Measurements from ENCODE around the gene ELP4.
"Not testable (repeated sequence)": the region's sequence is repeated elsewhere in the genome, so short reads cannot be mapped to it uniquely, and the experiment has no call there.

The ELP4 gene

GRCh38 chr11:31712851-31713250 lies 203.3 kb downstream of the ELP4 start:
- DNase-seq = no peak

- no peak for DNase-seq
These were observed 205.3 kb downstream of the ELP4 start for GRCh38 chr11:31714840-31715239.

- DNase-seq = no peak
These were observed 210.7 kb downstream of the ELP4 start for GRCh38 chr11:31720225-31720624.

- DNase-seq = no peak
These were observed 211.3 kb downstream of the ELP4 start for GRCh38 chr11:31720671-31721365.

GRCh38 chr11:31722754-31723153 lies 213.2 kb downstream of the ELP4 start:
- no peak for DNase-seq

GRCh38 chr11:31725176-31725575 lies 215.6 kb downstream of the ELP4 start:
- DNase-seq = no peak

- DNase-seq = no peak
These were observed 218.9 kb downstream of the ELP4 start for GRCh38 chr11:31728432-31728831.

GRCh38 chr11:31740131-31740530 lies 230.6 kb downstream of the ELP4 start:
- no peak for DNase-seq

GRCh38 chr11:31740731-31741368 lies 231.3 kb downstream of the ELP4 start:
- DNase-seq = not testable (repeated sequence)

GRCh38 chr11:31747581-31747980 lies 238.0 kb downstream of the ELP4 start:
- no peak for DNase-seq

- no peak for DNase-seq
These were observed 247.8 kb downstream of the ELP4 start for GRCh38 chr11:31757260-31757835.

- no peak for DNase-seq
These were observed 252.1 kb downstream of the ELP4 start for GRCh38 chr11:31761636-31762035.

- DNase-seq = no peak
These were observed 253.7 kb downstream of the ELP4 start for GRCh38 chr11:31763296-31763695.

- no peak for DNase-seq
These were observed 254.7 kb downstream of the ELP4 start for GRCh38 chr11:31764261-31764660.

GRCh38 chr11:31764766-31765165 lies 255.2 kb downstream of the ELP4 start:
- DNase-seq = no peak

GRCh38 chr11:31767066-31767465 lies 257.5 kb downstream of the ELP4 start:
- no peak for DNase-seq

GRCh38 chr11:31767685-31768084 lies 258.1 kb downstream of the ELP4 start:
- no peak for DNase-seq

GRCh38 chr11:31768749-31769640 lies 259.4 kb downstream of the ELP4 start:
- no peak for DNase-seq

GRCh38 chr11:31770011-31770700 lies 260.6 kb downstream of the ELP4 start:
- no peak for DNase-seq

- no peak for DNase-seq
These were observed 262.8 kb downstream of the ELP4 start for GRCh38 chr11:31772412-31772811.

GRCh38 chr11:31779374-31779791 lies 269.8 kb downstream of the ELP4 start:
- DNase-seq = no peak

GRCh38 chr11:31780078-31780477 lies 270.5 kb downstream of the ELP4 start:
- DNase-seq = no peak

Measured in AML-193 (cell line).